ENCODE results near the gene GCG. TPM values are rescaled to one million over a fixed set of nuclear protein-coding genes. Genes with fewer than 3 reads are reported as not detected.

Gene GCG
- total RNA-seq: not detected

DNA sequence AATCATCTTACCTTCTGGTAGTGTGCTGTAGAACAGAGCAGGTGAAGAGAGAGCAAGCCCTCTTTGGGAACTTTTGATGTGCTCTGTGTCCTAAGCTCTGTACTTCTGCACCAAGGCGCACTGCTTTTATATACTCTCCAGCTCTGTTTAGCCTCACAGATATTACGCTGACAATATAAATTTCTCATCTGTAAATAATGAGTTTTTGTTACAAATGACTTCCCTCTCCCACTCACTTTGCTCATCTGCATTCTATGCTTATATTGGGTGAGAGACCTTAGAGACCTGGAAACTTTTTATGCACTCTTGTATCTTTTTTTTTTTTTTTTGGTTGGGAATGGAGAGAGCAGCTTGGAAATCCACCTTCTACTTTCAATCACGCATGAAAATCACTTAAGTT, at the start of gene GCG:
Gene GCG, minus strand, starts transcription at position 101 of the 400 bp plus-strand sequence. CDS start 3,069 bp downstream, outside the sequence.
- intact Hi-C loops (cut with DNase I): no loop called here
- DNase-seq (ENCODE audit: low spot score): no peak

DNA sequence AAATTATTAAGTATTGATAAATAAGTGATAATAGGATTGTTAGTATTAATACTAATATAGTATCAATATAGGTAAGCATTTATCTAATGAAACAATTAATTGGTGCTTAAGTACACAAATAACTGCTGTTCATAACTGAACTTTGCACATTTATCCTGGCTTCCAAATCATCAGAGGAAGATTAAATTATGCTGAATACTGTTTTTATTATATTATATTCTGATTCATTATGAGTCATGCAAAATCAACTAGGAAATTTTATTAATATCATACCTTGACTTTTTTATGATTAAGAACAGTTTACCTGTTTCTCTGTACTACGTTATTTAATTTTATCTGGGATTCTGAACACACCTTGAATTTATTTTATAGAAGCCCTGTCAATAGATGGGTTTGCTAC, 48.6 kb upstream of the GCG start:
- intact Hi-C loops (cut with DNase I): no loop called here
- ATAC-seq (no peak), DNase-seq (ENCODE audit: low spot score) (no peak)

More for the DNA sequence above, at the start of gene GCG:
- ATAC-seq: no peak

DNA sequence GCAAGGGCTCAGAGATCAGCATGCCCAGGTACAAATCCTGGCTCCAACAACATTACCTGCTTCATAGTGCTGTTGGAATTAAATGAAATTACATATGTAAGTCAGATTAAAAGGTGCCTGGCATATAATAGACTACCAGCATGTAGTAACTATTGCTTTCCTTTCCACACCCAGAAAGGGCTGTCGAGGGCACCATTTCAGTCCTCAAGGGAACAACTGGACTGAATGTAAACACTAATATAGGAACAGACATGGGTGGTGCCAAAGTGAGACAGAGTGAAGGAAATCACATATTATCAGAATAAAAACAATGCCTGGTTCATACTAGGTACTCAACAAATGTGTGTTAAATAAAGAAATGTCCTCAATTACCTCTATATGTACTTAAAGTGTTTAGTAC, 47.9 kb upstream of the GCG start:
- no peak for DNase-seq (ENCODE audit: low spot score)
- intact Hi-C loops (cut with DNase I): no loop called here
- ATAC-seq: no peak

DNA sequence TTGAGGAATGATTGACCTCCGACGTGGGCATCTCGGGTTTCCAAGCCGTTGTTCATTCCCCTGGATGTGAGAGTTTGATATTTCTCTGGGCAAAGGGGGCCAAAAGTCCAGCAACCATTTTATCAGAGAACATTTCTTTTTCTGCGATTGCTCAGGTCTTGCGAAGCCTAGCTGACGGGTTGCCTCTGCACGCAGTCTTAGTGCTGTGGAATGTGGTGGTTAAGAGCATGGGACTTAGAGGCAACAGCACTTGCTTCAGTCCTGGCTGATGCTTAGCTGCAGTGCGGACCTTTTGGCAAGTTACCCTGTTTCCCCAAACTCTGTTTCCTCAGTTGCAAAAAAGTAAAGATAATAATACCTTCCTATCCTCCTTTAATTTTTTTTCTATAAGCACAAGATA, 46.2 kb upstream of the GCG start:
- no peak for DNase-seq (ENCODE audit: low spot score)
- ATAC-seq: no peak
- intact Hi-C loops (cut with DNase I): no loop called here

DNA sequence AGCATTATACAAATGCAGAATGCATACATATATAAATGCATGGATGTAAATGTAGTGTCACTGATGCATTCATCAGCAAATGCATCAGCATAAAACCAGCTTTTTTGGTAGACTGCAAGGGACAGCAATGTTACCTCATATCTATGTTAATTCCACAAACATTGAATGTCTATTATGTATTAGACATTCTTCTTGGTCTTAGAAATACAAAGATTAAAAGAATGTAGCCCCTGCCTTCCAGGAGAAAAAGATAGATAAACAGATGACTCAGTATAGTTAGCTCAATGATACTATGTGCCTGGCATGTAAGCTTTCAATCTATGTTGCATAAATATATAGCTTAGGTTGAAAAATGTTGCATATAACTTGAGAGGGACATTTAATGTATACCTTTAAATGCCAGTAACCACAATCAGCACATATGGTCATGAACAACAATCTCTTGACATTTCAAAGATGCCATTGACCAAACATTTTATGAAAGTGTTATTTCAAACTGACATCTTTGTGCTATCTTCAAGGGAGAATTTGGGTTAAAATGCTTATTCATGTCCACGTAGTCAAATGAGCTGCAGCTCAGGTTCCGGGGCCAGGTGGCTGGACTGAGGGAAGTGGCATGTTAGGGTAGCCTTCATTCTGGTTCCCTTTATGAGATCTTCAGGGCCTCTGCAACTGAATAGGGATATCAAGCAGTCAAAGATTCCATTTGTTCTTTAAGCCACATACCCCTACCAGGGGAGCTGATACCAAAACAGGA, 45.2 kb upstream of the GCG start:
- intact Hi-C loops (cut with DNase I): no loop called here
- DNase-seq (ENCODE audit: low spot score) (no peak), ATAC-seq (no peak)

DNA sequence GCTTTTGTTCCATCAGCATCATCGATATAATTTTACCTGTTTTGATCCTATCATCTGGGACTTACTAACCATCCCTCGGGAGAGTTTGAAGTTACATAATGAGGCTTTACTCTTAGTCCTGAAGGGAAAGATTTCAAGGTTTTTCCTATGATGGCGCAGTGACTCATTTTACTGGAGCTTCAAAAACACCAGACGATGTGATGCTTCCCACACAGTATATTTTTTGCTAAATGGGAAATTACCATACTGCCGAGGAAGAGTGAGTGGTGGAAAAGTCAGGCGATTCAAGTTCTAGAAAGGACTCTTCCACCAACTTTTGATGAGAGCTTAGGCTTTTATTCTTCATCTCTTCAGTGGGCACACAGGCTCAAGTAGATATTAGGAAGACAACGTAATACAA, 44.6 kb upstream of the GCG start:
- ATAC-seq (no peak), DNase-seq (ENCODE audit: low spot score) (no peak)

DNA sequence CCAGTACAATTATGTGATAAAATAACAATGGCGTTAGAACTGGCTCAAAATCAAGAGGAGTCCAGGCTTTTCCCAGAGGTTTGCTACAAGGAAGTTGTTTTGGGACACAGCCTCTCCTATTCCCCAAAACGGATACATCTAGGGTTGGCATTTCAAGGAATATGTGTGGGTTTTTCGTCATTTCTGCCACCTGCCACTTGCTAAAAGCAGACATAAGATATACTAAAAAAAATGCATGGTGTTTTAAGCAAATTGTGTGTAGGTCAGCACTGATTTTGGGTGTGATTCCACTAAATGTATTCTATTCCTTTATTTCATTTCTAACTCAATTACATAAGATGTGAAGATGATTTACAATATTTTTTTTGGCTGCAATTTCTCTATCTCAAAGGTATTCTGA, 36.4 kb upstream of the GCG start:
- ATAC-seq: no peak
- intact Hi-C loops (cut with DNase I): no loop called here

More for the DNA sequence above, 44.6 kb upstream of the GCG start:
- intact Hi-C loops (cut with DNase I): no loop called here

DNA sequence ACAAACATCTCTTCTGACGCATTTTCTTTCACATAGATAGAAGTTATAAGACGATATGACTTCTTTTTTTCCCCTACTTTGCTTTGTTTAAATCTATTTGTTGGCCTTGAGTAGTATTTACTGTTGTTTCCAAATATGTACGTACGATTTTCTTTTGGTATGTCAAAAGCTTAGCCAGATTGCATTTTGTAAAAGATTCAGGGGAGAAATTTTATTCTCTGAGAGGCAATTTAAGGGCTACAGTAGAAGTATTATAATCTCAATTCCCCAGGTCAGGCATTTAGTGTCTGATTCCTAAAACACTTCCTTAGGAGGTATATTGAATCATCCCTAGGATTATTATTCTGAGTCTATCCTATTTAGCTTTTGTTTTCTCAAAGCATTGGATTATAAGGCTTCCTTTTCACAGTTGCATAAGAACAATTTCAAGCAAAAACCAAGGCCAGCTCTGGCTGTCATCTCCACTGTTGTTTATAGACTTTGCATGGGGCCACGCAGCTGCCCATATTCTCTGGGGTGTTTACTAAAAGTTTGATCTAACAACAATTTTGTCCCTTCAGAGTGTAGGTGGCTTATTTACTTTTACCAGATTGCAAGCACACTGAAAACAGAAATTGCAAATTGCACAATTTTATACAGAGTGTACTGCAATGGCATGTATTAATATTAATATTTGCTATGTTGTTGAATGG, 33.6 kb upstream of the GCG start:
- DNase-seq (ENCODE audit: low spot score): no peak
- intact Hi-C loops (cut with DNase I): no loop called here
- no peak for ATAC-seq

More for the DNA sequence above, 36.4 kb upstream of the GCG start:
- DNase-seq (ENCODE audit: low spot score): no peak

DNA sequence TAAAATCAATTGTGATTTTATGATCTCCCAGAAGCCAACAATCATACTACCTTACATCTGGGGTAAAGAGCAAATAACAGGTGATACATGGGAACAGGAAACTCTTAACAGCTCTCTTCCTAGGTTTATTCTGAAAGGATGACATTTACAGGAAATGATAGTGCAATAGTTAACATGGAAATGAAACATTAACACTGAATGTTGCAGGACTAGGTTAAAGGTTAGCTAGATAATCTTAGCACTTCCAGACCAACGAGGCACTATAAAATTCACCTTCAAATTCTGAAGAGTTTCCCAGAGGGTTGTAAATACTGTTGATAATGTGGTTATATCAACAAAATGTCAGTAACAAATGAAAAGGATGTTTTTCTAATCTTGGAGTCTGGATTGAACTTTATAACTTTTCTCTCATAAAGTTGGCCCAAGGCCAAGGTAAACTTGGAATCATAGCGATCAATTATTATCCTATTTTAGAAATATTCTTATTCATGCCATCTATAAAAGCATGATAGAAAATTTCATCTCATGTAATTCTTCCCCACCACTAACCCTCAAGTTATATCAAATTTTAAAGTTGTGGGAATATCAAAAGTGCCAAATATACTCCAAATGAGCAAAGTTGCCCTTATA, 32.9 kb upstream of the GCG start:
- DNase-seq (ENCODE audit: low spot score) (no peak), ATAC-seq (no peak)
- intact Hi-C loops (cut with DNase I): no loop called here

DNA sequence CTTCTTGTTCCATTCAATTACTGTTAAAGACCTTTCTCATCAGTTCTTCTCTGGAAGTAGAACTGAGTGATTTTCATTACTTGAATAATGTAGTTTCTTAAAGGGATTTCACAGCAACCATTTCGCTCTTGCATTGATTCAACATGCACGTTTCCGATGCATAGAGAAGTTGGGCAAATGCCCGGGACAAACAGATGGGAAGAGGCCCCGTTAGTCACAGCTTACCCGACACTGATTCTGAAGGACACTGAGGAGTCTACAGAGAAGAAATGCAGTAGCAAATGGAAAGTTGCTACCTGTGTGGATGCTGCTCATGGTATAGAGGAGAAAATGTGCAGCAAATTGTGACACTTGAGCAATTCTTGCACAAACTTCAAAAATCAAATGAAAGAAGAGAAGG, 32.3 kb upstream of the GCG start:
- intact Hi-C loops (cut with DNase I): no loop called here
- no peak for ATAC-seq
- DNase-seq (ENCODE audit: low spot score): no peak

DNA sequence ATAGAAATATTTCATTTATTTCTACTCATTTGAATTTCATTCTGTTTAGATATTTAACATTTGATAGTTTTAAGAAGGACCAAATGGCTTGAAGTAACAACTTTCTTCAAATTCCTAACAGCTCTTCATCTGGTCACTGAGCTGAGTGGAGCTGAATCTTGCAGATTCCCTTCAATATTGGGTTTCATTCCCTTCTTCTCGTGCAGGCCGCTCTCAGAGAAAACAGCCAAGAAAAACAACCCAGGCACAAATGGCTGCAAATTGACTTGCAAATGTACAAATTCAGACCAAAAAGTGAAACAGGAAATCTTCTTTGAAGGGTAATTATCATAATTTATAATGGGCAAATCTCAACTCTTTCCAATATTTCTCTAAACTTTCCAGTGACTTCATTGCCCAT, 30.3 kb upstream of the GCG start:
- intact Hi-C loops (cut with DNase I): no loop called here
- ATAC-seq (peak; percentile 71), DNase-seq (ENCODE audit: low spot score) (no peak)

DNA sequence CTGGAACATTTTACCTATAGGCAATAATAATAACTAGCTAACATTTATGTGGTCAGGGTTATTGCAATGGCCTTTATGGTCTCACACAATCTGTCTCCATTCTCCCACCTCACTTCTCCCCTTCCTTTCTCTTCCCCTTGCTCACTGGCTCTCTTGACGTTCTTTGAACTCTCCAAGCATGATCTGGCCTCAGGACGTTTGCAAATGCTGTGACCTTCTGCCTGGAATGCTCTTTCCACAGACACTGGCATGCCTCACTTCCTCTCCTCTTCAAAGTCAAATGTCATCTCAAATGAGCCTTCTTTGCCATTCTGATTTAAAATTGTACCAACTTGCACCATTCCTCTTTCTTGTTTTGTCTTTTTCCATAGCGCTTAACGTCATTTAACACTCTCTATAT, 25.3 kb upstream of the GCG start:
- intact Hi-C loops (cut with DNase I): no loop called here
- ATAC-seq: no peak

DNA sequence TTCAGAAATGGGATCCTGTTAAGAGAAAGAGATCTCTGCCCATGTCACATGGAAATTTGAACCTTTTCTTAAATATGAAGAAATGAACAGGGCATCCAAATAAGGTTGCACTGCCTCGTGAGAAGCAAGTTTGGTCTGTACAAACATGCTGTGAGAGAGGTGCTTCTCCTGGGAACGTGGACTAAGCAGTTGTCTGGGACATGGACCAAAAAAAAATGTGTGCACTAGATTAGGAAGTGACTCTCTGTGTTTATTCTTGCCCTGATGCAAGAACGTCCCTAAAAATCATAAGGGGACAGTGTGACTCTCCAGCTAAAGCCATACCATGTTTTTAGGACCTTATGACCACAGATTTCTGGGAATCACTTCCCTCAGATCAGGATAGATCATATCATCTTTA, 23.7 kb upstream of the GCG start:
- ATAC-seq: no peak
- intact Hi-C loops (cut with DNase I): no loop called here
- no peak for DNase-seq (ENCODE audit: low spot score)

More for the DNA sequence above, 25.3 kb upstream of the GCG start:
- DNase-seq (ENCODE audit: low spot score): no peak

DNA sequence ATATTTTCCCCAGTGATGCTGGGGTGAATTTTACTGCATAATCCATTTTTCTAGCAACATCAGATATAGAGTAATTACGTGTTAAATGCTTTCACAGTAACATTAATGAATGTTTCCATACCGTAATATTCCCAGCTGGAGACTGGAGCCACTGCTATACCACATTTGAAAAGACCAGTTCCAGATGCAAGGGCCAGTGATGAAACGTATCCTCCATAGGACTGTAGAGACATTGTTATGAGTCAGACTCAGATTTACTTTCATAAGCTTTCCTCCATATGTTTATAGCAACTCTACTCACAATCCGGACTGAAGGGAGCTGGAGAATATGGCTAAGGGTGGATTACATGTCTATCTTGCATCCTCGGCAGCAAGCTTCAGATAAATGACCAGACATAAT, 22.7 kb upstream of the GCG start:
- intact Hi-C loops (cut with DNase I): no loop called here
- ATAC-seq (no peak), DNase-seq (ENCODE audit: low spot score) (no peak)

DNA sequence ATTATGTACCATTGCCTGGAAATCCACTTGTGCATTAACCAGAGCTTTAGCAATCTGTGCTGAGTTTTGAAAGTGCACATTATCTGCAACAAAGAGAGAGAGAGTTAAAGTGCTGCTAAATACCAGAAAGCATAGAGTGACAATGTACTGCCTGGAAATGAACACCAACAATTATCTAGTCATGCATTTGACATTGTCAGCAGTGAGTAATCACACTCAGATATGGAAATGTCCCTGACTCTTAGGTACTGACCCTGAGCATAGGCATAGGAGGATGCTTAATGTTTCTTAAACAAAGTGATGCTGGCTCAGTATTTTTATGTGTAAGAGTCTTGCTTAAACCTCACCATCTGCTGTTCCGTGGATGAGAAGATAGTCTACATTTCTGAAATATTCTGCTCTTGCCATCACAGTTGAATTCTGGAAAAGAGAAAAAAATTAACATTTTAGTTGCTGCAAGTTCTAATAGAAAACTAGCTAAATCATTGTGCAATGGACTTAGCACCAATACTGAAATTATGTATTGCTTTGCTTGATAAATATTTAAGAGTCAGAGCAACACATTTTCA, 20.8 kb upstream of the GCG start:
- DNase-seq (ENCODE audit: low spot score): no peak
- no peak for ATAC-seq
- intact Hi-C loops (cut with DNase I): no loop called here

DNA sequence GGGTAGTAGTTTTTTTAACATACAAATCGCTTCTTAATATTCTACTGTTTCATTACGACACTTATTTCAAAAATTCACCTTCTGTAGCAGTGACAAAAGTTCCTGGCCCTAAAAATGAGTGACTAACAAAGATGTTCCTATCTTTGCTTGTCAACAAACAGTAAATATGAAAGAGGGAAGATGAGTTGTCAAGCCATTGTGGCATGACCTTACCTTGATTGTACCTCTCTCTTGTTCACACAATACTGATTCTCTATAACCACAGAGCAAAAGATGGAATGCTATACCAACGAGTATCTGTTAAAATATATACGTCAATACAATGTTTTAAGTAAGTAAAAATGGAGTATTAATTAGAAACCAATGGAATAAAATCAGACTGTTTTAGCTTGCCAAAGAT, 14.7 kb upstream of the GCG start:
- DNase-seq (ENCODE audit: low spot score) (no peak), ATAC-seq (no peak)
- intact Hi-C loops (cut with DNase I): no loop called here

DNA sequence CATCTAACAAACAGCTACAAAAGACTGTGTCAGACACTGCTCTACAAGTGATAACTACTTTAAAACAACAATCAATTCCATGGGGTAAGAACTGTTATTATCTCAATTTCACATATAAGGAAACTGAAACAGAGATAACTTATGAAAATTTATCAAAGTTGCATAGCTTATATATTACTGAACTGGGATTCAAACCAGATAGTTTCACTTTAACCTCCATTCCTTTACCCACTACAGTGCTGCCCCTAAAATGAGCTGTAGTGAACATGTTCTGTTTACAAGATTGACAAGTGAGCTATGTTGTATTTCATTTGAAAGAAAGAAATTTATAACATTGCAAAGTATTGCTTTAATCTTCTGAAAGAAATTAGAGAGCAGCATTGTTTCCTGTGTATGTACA, 14.1 kb upstream of the GCG start:
- no peak for DNase-seq (ENCODE audit: low spot score)
- no peak for ATAC-seq
- intact Hi-C loops (cut with DNase I): no loop called here

DNA sequence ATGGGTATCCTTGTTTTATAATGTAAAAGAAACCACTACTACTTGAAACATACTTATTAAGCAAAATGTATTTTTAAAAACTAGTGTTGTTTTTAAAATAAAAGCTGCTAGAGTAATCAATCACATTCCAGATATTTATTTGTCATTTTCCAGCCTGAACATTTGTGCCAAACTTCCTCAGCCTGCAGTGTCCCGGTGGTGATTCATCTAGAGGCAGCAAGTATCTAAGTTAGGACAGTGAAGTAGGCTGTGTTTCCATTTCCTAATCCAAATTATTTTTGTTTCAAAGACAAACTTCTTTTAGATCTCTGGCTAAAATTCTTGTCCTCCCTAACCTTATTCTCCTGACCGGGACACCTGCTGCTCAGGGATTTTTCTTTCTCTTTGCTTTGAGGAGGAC, 12.8 kb upstream of the GCG start:
- no peak for ATAC-seq
- intact Hi-C loops (cut with DNase I): no loop called here
- no peak for DNase-seq (ENCODE audit: low spot score)

DNA sequence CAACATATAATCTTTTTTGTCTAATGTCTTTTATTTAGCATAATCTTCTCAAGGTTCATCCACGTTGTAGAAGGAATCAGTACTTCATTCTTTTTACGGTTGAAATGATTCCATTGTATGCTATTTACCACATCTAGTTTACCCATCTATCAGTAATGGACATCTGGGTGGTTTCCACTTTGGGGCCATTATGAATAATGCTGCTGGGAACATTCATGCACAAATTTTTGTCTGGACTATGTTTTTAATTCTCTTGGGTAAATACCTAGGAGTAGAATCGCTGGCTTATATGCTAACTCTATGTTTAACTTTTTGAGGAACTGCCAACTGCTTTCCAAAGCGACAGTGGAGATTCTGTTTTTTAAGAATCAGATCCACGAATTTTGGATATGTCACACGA, 7.4 kb upstream of the GCG start:
- intact Hi-C loops (cut with DNase I): no loop called here
- DNase-seq (ENCODE audit: low spot score) (no peak), ATAC-seq (no peak)

DNA sequence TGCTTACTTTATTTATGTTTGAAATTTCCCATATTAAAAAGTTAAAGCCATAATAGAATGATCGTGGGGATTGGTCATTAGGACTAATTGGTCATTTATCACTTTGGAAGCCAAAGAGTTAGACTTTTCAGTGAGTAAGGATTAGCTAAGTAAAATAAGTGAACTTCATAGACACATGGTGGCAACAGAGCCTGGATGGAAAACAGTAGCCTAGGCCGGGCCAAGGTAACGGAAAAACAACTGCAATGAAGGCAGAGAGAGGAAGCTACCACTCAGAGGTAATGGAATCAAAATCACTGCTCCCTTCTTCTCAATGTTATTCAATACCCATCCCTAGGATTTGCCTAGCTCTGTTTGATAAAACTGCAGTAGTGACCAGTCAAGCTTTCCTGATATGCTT, 4.1 kb upstream of the GCG start:
- DNase-seq (ENCODE audit: low spot score): no peak
- intact Hi-C loops (cut with DNase I): no loop called here
- ATAC-seq: peak; percentile 55

All from sciatic nerve (tissue), 2 donors.